Activated CD4-positive, CD25-positive, alpha-beta regulatory T cell (primary cell): ENCODE data around the gene TP53I3.
"Not testable (repeated sequence)": the region's sequence is repeated elsewhere in the genome, so short reads cannot be mapped to it uniquely, and the experiment has no call there.

Experiments used
- DNase-seq, 4 experiments: peaks; one replicate each; lab custom pipeline; 2025; lab: John Stamatoyannopoulos, UW

Gene TP53I3

DNA sequence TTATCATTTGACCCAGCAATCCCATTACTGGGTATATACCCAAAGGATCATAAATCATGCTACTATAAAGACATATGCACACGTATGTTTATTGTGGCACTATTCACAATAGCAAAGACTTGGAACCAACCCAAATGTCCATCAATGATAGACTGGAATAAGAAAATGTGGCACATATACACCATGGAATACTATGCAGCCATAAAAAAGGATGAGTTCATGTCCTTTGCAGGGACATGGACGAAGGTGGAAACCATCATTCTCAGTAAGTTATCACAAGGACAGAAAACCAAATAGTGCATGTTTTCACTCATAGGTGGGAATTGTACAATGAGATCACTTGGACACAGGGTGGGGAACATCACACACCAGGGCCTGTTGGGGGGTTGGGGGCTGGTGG is 16.1 kb upstream of the TP53I3 start:
- DNase-seq = not testable (repeated sequence)

DNA sequence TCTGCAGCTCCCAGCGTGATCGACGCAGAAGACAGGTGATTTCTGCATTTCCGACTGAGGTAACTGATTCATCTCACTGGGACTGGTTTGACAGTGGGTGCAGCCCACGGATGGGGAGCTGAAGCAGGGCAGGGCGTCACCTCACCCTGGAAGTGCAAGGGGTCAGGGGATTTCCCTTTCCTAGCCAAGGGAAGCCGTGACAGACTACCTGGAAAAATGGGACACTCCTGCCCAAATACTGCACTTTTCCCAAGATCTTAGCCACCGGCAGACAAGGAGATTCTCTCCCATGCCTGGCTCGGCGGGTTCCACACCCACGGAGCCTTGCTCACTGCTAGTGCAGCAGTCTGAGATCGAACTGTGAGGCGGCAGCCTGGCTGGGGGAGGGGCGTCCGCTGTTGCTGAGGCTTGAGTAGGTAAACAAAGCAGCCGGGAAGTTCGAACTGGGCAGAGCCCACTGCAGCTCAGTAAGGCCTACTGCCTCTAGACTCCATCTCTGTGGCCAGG is 10.6 kb upstream of the TP53I3 start:
- not testable (repeated sequence) for DNase-seq

DNA sequence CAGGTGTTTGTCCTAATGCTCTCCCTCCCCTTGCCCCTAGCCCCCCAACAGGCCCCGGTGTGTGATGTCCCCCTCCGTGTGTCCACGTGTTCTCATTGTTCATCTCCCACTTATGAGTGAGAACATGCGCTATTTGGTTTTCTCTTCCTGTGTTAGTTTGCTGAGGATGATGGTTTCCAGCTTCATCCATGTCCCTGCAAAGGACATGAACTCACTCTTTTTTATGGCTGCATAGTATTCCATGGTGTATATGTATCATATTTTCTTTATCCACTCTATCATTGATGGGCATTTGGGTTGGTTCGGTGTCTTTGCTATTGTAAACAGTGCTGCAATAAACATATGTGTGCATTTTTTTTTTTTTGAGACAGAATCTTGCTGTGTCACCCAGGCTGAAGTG is 8.6 kb upstream of the TP53I3 start:
- not testable (repeated sequence) for DNase-seq

DNA sequence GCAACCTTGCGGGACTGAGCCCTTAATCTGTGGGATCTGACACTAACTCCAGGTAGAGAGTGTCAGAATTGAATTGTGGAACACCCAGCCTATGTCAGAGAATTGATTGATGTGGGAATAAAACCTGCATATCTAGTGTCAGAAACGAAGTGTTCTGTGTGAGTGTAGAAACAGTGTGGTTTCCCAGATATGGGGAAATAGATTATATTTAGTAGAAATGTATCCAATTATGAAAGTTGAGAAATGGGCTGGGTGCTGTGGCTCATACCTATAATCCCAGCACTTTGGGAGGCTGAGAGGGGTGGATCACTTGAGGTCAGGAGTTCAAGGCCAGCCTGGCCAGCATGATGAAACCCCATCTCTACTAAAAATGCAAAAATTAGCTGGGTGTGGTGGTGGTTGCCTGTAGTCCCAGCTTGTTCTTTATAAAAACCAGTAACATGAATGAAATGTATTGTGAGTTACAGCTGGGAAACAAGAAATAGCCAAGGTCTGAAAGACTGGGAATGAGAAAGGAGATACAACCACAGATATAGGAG is 4.3 kb upstream of the TP53I3 start:
- no peak for DNase-seq

DNA sequence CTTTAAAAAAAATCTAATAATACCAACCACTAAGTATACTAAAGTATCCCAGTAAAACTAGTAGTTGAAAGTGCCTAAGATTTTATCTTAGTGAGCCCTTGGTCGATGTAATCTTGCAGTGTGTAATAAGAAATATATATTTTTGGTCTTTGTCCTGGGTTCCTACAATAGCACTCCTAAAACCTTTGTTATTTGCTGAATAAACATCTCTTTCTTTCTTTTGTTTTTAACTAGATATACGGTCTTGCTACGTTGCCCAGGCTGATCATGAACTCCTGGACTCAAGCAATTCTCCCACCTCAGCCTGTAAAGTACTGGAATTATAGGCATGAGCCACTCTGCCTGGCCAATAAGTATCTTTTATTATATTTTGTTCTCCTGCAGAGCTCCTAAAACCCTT is 2.4 kb upstream of the TP53I3 start:
- DNase-seq = no peak

DNA sequence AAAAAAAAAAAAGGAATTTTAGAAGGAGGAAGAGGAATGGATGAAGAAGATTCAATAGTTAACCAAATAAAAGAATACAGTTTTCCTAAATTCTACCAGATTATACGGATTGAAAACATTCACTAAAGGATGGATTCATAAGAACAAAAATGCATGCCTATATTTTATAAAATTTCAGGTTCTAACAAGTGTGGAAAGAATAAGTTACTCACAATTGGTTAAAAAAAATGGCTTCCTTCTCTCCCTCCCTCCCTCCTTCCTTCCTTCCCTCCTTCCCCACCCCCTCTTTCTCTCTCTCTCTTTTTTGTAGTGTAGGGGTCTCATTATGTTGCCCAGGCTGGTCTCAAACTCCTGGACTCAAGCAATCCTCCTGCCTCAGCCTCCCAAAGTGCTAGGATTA is 1.6 kb upstream of the TP53I3 start:
- DNase-seq = no peak

DNA sequence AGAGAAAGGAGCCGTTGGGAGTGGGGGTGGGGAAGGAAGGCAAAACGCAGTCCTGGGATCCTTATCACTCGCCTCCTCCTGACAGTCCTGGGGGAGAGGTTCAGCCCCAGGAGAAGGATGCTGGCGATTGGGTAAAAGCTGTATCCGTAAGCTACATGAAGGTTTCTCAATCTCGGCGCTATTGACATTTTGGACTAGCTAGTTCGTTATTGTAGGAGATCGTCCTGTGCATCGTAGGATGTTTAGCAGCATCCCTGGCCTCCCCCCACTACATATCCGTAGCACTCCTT is 511 bp upstream of the TP53I3 start:
- DNase-seq = no peak

DNA sequence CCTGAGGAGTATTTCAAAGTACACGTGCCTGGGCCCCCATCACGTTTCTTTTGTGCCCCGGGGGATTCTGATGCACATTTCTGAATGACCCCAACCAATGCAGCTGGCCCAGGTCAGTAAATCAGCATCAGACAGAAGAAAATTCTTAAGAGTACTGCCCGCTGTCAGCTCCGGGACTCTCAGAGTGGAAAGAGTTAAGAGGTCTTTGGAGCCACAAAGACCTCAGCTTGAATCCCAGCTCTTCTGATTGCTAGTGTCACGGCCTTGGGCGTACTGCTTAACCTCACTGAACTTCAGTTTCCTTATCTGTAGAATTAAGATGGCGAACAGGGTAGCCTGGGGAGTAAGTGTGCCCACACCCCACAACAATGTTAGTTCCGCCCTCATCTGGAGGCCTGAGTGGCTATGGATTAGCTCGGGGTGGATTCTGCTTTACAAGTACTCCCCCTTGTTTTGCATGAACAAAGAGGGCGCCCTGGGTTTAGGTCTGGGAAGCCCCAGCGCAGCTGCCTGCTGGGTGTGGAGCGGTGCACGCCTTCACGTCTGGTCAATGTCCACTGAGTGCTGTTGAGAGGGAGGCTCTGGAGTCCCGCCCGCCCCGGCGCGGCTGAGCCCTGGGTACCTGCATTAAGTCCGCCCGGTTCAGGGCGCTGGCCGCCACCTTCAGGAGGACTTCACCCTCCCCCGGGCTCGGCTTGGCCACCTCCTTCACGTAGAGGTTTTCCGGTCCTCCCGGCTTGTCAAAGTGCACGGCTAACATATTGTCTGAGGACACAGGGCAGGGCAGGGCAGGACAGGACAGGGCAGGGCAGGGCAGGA is 858 bp downstream of the TP53I3 start:
- no peak for DNase-seq

DNA sequence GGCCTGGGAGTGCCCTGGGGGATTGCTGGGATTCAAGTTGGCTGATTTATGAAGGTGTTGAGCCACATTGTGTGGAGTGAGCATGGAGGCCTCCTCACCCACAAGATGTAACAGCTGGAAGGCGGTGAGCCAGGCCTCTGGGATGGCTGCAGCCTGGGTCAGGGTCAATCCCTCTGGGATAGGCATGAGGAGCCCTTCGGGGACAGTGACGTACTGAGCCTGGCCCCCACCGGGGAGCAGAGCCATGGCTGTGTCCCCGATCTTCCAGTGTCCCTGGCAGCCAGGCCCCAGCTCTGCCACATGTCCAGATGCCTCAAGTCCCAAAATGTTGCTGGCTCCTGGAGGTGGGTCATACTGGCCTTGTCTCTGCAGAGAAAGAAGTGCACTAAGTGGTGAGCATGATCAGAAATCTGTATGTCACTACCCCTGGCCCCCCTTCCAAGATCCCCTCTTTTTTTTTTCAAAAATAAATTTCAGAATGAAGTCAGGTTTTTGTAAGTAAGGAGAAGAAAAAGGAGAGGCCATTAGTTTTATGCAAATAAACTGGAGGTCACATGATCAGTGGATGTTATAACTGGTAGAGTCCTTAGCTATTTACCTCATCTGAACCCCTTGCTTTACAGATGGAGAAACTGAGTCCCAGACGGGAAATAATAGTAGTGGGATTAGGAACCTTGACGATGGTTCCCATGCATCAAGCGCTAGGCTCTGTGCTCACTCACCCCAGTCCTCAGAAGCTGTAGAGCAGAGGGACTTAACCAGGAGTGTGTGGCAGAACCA is 1.7 kb downstream of the TP53I3 start:
- no peak for DNase-seq

DNA sequence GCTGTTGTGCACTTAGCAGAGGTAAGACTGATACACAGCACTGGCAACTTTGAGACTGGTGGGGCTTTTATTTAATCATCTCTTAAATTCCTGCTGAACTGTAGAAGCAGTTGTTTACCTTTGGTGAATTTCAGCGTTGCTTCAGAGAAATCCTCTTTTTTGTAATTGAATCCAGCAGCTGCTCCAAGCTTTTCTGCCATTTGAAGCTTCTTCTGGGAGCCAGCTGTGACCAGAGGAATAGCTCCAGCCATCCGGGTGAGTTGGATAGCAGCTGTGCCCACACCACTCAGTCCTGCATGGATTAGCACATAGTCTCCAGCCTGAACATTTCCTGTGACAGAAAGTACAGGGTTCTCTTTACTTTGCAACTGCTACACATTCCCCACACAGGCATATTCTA is 3.9 kb downstream of the TP53I3 start:
- DNase-seq = no peak

DNA sequence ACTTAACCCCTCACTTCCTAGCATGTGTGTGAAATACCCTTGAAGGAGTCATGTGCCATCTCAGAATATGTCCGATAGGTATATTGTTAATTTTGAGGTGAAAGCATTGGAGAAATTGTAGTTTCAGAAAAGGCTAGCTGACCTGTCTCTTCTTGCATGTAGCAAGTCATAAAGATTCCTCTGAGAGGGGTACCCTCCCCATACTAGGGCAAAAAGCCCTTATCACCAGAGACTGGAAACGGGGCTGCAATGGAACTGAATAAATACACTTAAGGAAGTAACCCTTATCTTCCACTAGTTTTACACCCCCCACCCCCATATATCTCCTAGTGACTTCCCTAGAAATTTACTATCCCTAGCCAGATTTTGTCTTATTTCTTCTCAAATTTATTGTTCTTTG is 6.8 kb downstream of the TP53I3 start:
- DNase-seq = no peak

DNA sequence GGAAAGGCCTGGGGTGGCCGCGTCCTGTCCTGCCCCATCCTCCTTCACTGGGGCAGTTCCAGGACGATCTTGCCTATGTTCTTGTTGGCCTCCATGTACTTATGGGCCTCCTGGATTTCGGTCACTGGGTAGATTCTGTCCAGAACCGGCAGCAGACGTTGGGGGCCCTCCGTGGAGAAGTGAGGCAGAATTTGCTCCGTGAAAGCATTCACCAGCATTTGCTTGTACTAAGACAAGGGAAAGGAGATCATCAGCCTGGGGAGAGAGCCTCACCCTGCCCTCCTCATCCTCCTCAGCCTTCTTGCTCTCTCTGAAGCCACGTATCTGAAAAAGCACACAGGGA is 7.1 kb downstream of the TP53I3 start:
- DNase-seq = no peak

DNA sequence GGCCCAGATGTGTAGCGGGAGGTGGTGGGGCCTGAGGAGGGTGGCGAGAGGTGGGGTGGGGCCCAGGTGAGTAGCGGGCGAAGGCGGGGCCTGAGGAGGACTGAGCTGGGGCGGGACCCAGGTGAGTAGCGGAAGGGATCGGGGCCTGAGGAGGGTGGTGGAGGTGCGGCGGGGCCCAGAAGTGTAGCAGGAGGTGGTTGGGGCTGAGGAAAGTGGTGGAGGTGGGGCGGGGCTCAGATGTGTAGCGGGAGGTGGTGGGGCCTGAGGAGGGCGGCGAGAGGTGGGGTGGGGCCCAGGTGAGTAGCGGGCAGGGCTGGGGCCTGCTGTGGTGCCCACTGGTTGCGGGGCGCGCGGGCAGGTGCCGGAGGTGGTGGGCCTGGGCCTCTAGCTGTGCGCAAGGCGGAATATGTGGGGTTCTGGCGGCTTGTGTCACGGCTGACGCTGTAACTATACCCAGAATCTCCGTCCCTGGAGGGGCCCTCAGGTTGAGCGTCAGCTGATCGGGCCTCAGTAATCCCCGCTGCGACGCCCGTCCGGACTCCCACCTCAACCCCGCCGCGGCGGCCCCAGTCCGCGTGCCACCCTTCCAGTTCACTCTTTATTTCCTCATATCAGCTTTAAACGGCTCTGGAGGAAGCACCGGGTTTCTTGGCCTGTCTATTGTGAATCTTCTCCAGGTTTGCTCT is 7.6 kb downstream of the TP53I3 start:
- DNase-seq = peak in 1 of 4 experiments; percentile 12

DNA sequence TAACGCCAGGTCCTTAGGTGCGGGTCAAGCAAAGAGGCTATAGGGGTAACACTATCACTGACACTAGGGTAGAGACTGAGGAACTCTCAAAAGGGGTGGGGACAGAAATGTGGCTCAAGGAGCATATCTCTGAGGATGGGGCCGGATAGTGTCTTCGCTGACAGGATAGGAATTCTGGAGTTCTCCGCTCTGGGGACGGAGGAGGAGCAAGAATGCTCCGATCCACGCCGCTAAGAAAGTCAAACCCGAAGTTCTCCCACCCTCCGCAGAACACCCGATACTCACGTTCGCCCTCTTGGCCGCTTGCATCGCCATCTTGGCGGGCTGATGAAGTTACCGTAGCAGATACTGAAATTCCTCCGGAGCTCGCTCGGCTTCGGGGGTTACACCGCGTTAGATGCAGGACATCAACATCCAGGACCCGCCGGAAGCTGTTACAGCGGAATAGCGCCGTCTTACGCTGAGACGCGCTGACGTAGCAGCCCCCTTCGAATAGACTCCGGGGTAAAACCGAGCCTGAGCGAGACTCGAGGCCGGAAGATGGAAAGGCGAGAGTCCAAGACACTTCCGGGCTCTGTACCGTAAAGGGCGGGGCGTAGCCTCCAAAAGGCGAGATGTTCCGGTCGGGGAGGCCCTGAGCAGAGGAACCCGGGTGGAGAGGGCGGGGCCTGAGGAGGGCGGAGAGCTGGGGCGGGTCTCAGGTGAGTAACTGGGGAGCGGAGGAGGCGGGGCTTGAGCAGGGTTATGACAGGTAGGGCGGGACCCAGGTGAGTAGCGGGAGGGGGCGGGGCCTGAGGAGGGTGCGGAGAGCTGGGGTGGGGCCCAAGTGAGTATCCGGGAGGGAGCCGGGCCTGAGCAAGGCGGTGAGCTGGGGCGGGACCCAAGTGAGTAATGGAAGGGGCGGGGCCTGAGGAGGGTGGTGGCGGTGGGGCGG is 8.5 kb downstream of the TP53I3 start, which contains the start of gene SF3B6:
TSS of gene SF3B6 (minus strand) at position 412 of the 934 bp plus-strand sequence. CDS start at position 315, 97 bp downstream.
- DNase-seq = peak; percentile 97 to 99 (median 98)

DNA sequence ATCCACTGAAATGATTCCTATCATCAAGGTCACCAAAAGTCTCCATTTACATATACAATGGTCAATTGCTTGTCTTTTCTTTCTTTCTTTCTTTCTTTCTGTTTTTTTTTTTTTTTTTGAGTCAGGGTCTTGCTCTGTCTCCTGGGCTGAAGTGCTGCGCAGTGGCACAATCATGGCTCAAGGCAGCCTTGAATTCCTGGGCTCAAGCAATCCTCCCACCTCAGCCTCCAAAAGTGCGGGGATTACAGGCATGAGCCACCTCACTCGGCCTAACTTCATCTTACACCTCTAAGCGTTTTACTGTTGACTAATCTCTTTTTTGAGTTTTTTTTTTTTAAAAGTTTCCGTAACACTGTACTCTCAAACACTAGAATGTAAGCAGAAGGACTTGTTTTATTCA is 9.4 kb downstream of the TP53I3 start:
- DNase-seq = no peak

DNA sequence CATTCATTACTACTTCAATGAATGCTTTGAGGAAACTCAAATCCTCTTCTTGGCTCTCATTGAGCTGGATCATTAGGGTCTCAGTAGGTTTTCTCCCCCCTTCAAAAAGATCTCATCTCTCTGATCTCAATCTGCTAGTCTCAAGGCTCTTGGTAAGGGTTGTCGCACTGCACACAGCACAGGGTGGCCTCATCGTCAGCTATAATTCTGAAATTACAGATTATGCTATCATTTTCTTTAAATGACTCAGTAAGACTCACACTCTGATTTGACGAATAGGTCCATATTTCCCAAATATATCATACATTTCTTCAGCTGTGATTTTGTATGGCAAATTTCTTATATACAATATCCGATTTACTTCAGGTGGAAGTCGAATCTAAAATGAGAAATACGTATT is 10.8 kb downstream of the TP53I3 start:
- no peak for DNase-seq

DNA sequence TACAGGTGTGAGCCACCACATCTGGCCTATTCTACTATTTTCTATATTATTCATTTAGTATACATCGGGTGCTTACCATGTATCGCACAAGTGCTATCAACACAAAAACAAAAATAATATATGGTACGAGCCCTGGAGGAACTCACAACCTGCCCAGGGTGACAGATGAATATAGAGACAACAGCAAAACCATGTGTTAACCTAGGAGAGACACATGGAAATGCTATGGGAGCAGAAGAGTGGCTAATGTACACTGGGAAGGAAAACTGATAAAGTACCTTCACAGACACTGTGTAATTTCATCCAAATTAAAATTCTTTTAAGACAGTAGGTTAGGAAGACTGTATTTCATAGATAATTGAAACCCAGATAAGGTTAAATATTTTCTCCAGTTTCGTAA is 12.4 kb downstream of the TP53I3 start:
- DNase-seq = no peak

DNA sequence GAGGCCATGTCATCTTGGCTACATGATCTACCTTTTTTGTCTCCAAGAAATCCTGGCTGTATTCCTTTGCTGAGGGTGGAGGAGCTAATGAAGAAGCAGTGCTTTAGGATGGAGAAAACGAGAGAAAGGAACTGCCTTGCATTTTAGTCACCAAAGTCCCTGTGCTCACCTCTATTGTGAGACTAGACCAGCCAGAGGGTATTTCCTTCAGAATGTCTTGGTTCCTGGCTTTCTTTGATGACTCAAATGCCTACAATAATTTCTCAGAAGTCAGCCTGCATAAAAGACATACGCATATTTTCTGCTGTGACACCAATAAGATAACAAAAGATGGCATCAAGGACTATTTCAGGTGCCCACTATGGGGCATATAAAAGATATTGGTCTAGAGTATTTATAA is 19.3 kb downstream of the TP53I3 start:
- no peak for DNase-seq

DNA sequence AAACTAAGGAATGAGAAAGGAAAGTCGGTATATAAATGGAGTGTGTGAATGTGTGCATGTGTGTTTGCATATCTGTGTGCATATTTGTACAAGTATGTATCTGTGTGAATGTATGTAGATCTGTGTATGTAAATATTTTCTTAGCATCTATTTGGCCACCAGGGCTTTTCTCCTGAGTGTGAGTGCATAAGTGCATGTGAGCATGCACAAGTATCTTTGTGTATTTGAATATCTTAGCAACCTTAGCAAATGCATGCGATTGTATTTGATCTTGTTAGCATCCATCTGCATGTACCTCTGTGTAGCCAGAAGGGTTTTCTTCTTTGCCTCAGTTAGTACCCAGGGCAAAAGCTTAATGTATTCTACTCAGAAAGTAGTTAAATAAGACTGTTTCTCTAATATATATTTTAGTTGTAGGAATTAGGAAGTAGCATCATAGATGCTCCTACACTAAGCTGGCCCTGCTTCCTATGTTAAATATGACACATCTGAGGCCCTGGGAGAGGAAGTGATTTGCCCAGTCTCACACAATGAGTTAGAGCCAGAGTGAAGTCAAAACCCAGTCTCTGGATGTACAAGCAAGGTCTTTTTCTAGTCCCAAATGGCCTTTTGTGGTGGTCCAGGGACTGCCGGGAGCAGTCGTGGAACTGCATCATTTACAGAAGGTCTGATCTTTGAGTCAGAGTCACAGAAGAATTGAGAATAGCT is 25.9 kb downstream of the TP53I3 start:
- no peak for DNase-seq

DNA sequence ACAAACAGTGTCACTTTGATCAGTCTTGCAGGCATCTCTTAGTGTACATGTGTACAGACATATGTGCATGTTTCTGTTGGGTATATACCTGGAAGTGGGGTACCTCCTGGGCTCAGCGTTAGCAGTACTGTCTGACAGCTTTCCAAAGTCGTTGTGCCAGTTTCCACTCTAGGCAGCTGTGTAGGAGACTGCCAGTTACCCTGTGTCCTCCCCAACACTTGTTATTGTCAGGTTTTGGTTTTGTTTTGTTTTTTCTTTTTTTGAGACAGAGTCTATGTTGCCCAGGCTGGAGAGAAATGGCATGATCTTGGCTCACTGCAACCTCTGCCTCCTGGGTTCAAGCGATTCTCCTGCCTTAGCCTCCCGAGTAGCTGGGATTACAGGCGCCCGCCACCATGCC is 28.9 kb downstream of the TP53I3 start:
- DNase-seq = no peak
